ENCODE data around the gene DLG2.
A peak's percentile ranks its signal among the peaks of the same experiment; 100 is the strongest.

Gene DLG2

GRCh38 chr11:84089072-84090057, 1537.8 kb downstream of the DLG2 start:
- no peak for TF ChIP-seq CTCF (IDR thresholded peaks at IDR 0.05; ENCODE audit: low read length, missing control alignments)
- DNase-seq (ENCODE audit: low read depth) = peak; percentile 11
- H3K4me3 ChIP-seq (replicated peaks; ENCODE audit: low read depth, low read length) = no peak overlapping the region

GRCh38 chr11:84071851-84072250, 1555.3 kb downstream of the DLG2 start:
- no peak for DNase-seq (ENCODE audit: low read depth)
- TF ChIP-seq CTCF (IDR thresholded peaks at IDR 0.05; ENCODE audit: low read length, missing control alignments) = no peak
- H3K4me3 ChIP-seq (replicated peaks; ENCODE audit: low read depth, low read length) = no peak overlapping the region

GRCh38 chr11:84069048-84069447, 1558.1 kb downstream of the DLG2 start:
- no peak overlapping the region for H3K4me3 ChIP-seq (replicated peaks; ENCODE audit: low read depth, low read length)
- DNase-seq (ENCODE audit: low read depth) = no peak
- no peak for TF ChIP-seq CTCF (IDR thresholded peaks at IDR 0.05; ENCODE audit: low read length, missing control alignments)

GRCh38 chr11:84061726-84062125, 1565.4 kb downstream of the DLG2 start:
- no peak for TF ChIP-seq CTCF (IDR thresholded peaks at IDR 0.05; ENCODE audit: low read length, missing control alignments)
- H3K4me3 ChIP-seq (replicated peaks; ENCODE audit: low read depth, low read length) = no peak overlapping the region
- DNase-seq (ENCODE audit: low read depth) = no peak

- DNase-seq (ENCODE audit: low read depth) = no peak
- no peak for TF ChIP-seq CTCF (IDR thresholded peaks at IDR 0.05; ENCODE audit: low read length, missing control alignments)
- no peak overlapping the region for H3K4me3 ChIP-seq (replicated peaks; ENCODE audit: low read depth, low read length)
Measured at GRCh38 chr11:84056653-84057376, 1570.3 kb downstream of the DLG2 start.

- no peak overlapping the region for H3K4me3 ChIP-seq (replicated peaks; ENCODE audit: low read depth, low read length)
- no peak for TF ChIP-seq CTCF (IDR thresholded peaks at IDR 0.05; ENCODE audit: low read length, missing control alignments)
- DNase-seq (ENCODE audit: low read depth) = no peak
Measured at GRCh38 chr11:84045146-84045545, 1582.0 kb downstream of the DLG2 start.
